Stimulated activated naive CD8-positive, alpha-beta T cell treated with anti-CD3 and anti-CD28 coated beads, Interleukin-15, Interleukin-2, amounts not matched to agents 100 U/mL and 50 U/mL, for 24 hours (primary cell): ENCODE results near the gene CCDC70.

Source experiments
- ATAC-seq: fragments of 150-1000 bp; cut with Tn5 transposase; one replicate; pipeline ENCODE4 v1.10.0; 2021
- DNase-seq: peaks from one replicate; pipeline ENCODE4 v3.0.0; 2021

Gene CCDC70

DNA sequence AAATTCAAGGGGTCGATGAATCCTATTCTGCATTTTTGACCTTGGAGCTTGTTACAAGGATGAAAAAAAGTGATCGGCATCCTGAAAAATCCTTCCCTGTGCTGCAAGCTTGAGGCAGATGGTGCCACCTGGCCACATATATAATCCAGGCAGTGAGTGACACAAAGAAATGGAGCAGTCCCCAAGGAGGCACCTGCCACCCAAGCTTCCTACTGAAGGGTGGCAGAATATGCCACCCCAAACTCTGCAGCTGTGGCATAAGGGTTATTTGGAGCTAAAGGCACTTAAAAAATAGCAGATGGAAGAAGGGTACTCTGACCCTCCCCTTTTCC lies 32.2 kb upstream of the CCDC70 start:
- no peak for ATAC-seq
- DNase-seq, result no peak

GRCh38 chr13:51831519-51831918 lies 30.2 kb upstream of the CCDC70 start:
- no peak for DNase-seq
- no peak for ATAC-seq

GRCh38 chr13:51832471-51833152 lies 29.2 kb upstream of the CCDC70 start:
- DNase-seq (no peak), ATAC-seq (peak; percentile 96)

DNA sequence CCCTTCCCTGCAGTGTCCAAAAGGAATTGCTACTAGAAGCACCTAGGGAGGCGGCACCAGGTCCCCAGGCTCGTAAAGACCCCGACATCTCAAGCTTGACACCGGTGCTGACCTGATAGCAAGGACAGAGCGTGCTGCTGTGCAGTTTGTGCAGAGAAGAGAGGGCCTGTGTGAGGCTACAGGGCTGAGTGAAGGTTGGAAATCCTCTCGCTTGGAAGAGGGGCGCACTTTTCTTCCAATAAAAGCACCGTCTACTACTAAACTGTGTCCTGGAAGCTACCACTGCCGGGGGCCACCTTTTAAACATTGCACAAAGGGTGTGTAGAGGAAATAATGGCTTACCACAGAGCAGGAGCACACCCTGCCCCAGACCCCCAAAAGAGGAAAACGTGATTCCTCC lies 27.8 kb upstream of the CCDC70 start:
- DNase-seq (no peak), ATAC-seq (no peak)

DNA sequence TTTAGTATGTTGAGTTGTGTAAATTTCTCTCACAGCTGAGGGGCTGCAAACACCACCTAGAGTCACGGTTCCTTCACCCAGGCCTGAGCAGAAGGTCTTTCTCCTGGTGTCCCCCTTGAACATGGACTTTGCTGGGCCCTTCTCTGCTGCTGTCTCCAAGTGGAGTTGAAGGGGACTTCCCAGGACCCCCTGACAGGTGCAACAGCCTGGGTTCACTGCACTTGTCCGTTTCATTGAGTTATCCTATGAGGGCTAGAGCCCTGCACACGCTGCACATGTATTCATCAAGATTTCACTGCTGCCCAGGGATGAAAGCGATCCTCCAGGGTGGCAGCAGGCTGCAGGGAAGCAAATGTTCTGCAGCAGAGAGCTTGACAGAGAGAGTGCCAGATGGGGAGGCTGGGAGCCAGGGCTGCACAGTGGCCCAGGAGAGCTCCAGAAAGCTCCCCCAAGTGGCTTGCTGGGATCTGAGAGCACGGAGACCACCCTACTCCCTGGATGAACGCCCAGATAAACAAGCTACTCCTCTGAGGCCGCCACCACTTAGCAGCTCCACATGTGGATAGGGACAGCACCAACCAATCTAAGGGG lies 27.1 kb upstream of the CCDC70 start:
- DNase-seq (no peak), ATAC-seq (no peak)

GRCh38 chr13:51837016-51837415 lies 24.8 kb upstream of the CCDC70 start:
- DNase-seq (no peak), ATAC-seq (no peak)

DNA sequence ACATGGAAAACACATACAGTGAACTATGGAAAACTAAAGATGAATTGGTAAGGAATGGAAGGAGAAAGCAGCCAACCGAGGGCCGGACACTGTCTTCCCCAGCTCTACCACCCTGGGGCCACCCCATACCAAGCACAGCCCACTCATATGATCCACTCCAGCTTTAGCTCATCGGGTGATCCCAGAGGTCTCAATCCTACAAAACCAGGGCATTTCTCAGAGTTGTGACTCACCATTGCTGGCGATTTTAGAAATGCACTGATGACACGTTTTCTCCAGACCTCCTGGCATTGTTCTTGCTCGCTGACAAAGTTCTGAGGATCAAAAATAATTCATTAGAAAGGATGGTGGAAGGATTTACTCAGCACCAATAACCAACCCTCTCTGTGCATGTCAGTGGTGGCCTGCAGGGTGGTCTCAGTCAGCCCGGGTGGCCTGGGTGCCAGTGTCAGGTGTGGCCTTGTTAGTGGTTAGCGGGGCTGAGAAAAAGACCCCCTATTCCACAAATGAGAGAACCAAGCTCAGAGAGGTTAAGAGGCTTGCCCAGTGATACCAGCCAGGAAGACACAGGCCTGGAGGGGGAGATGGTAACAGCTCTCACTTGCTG lies 23.4 kb upstream of the CCDC70 start:
- DNase-seq (no peak), ATAC-seq (peak; percentile 91)

GRCh38 chr13:51839711-51840540 lies 21.8 kb upstream of the CCDC70 start:
- no peak for ATAC-seq
- DNase-seq, result no peak

GRCh38 chr13:51840917-51841316 lies 20.9 kb upstream of the CCDC70 start:
- no peak for ATAC-seq
- no peak for DNase-seq

DNA sequence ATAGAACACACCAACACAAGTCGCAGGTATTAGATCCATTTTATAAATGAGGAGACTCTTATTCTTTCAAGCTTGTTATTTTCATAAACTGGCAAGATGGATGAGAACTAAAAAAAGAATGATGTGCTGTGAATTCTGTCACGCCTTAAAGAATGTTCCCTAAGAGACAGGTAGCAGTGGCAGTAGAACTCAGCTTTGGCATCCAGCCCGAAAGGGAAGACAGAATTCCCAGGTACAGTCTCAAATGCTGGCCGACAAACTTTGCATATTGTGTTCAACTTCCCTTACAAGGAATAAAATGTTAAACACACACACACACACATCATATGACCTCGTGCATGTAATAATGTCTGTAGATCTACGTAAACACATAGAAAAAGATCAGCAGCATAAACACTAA lies 20.0 kb upstream of the CCDC70 start:
- DNase-seq (no peak), ATAC-seq (no peak)

DNA sequence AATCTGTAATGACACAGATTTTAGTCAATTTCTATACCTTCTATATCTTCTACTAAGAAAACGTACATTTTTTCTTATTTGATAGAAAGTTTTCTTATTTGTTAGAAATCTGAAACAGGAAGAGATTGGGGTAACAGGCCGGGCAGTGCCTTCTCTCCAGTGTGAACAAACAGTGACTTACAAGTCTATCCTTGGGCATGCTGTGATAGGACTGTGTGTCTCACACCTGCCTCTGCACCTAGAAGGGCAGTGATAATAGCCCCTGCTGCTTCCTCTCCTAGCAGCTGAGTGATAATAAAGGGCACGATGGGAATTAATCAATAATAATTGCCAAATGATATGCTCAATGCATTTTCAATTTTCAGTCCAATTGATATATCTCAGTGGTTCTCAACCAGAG lies 18.2 kb upstream of the CCDC70 start:
- DNase-seq (no peak), ATAC-seq (no peak)

GRCh38 chr13:51844862-51845573 lies 16.8 kb upstream of the CCDC70 start, which contains the start of gene TMEM272:
Gene TMEM272 (minus strand): TSS chr13:51845177. CDS start chr13:51838530, 6,647 bp downstream.
- peak; percentile 69 for ATAC-seq

GRCh38 chr13:51845574-51846318 lies 16.0 kb upstream of the CCDC70 start:
- ATAC-seq, result no peak

More at GRCh38 chr13:51844862-51845573, 16.8 kb upstream of the CCDC70 start, which contains the start of gene TMEM272:
- peak; percentile 80 for DNase-seq

GRCh38 chr13:51846756-51847155 lies 15.0 kb upstream of the CCDC70 start:
- DNase-seq (no peak), ATAC-seq (no peak)

More at GRCh38 chr13:51845574-51846318, 16.0 kb upstream of the CCDC70 start:
- no peak for DNase-seq

GRCh38 chr13:51848674-51849073 lies 13.1 kb upstream of the CCDC70 start:
- ATAC-seq (no peak), DNase-seq (no peak)

DNA sequence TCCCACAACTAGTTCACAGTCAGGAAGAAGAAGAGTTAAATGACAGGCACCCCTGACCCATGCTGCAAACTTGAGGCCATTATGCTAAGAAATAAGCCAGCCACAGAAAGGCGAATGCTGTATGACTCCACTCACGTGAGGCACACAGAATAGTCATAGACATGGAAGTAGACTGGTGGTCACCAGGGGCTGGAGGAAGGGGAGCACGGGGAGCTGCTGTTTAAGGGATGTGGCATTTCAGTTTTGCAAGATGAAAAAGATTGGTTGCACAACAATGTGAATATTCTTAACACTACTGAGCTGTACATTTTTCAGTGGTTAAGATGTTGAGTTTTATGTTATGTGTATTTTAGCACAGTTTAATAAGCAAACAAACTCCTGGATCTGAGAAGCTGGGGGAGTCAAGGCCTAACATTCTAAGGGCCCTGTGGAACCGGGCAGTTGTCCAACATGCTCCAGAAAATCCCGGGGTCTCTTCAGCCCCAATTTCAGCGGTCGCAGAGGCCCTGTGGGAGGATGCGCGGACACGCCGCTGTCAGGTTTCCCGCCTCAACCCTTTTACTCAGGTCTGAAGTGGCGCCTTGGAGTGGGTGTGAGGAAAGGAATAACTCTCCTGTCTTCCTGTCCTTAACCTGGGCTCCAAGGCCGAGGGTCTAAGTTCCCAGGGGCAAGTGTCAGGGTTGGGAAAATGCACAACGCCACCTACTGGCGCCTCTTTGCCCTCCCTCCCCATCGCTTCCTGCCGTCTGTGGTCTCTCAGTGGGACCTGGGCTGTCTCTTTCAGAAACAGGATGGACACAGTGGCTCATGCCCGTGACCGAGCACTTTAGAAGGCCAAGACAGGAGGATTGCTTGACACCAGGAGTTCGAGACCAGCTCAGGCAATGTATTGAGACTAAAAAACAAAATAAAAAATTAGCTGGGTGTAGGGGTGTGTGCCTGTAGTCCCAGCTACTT lies 12.3 kb upstream of the CCDC70 start:
- no peak for ATAC-seq
- DNase-seq, result peak; percentile 63

DNA sequence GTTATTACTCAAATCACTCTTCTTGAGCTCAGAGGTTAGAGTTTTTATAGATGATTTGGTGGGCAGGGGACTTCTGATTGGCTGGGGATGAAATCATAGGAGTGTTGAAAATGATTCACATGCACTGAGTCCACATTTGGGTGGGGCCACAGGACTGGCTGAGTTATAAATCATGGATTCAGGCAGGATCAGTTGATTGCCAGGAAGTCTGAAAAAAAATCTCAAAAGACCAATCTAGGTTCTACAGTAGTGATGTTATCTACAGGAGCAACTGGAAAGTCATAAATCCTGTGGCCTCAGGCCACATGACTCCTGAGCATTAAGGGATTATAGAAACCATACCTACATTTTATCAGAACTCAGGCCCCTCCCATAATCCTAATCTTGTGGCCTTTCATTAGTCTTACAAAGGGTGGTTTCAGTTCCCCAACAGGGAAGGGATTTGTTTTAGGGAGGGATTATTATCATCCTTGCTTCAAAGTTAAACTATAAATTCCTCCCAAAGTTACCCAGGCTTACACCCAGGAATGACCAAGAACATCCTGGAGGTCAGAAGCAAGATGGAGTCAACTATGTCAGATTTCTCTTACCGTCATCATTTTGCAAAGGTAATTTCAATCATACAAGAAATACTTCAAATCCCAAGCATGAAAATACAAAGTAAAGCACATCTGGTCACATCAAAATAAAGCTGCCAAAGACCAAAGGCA lies 5.6 kb upstream of the CCDC70 start:
- no peak for ATAC-seq
- DNase-seq, result no peak

DNA sequence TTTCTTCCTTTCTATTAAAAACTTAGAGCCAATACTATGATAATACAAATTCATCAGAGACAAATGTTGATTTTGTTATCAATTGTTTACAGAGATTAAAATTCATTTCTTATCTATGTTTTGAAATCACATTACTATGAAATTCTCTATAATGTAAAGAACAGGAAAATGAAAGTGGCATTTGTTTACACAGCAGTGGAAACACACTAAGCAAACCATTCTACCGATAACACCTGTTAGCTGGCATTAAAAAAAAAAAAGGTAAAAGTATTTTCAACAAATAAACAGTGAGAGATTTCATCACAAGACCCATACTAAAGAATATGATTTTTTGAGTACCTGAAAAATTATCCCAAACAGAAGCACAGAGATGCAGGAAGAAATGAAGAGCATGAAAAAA lies 4.8 kb upstream of the CCDC70 start:
- ATAC-seq (no peak), DNase-seq (no peak)

- DNase-seq (no peak), ATAC-seq (no peak)
These were observed 3.1 kb upstream of the CCDC70 start for GRCh38 chr13:51858433-51859247.
